Epithelial cell of proximal tubule (primary cell): Measurements from ENCODE around the gene NUDT1. TPM values are rescaled to one million over a fixed set of nuclear protein-coding genes. Genes with fewer than 3 reads are reported as not detected.

Experiments used
- DNase-seq: peaks from one replicate; pipeline ENCODE4 v3.0.0-alpha.2; 2011; ENCODE audit warnings: low read depth
- H3K4me3 ChIP-seq: 2 replicates; pipeline ENCODE4 v1.5.1; 2011; ENCODE audit warnings: low read depth, mild to moderate bottlenecking, low read length
- total RNA-seq: library from RNA; depleted of rRNA; stranded (reverse); fragments of >200 nt; gene quantifications from 2 replicates; pipeline ENCODE4 v1.2.3, GENCODE V29; 2015
- TF ChIP-seq, protein P1 (sequence below): conservative IDR thresholded peaks from 2 replicates; pipeline ENCODE4 v1.5.1; 2012; ENCODE audit warnings: low read depth, mild to moderate bottlenecking, low read length

Gene NUDT1
- total RNA-seq, 1 donor from 2014 or later = 39.1 TPM

- H3K4me3 ChIP-seq = no peak overlapping the region
- DNase-seq = no peak
- TF ChIP-seq, protein P1, sequence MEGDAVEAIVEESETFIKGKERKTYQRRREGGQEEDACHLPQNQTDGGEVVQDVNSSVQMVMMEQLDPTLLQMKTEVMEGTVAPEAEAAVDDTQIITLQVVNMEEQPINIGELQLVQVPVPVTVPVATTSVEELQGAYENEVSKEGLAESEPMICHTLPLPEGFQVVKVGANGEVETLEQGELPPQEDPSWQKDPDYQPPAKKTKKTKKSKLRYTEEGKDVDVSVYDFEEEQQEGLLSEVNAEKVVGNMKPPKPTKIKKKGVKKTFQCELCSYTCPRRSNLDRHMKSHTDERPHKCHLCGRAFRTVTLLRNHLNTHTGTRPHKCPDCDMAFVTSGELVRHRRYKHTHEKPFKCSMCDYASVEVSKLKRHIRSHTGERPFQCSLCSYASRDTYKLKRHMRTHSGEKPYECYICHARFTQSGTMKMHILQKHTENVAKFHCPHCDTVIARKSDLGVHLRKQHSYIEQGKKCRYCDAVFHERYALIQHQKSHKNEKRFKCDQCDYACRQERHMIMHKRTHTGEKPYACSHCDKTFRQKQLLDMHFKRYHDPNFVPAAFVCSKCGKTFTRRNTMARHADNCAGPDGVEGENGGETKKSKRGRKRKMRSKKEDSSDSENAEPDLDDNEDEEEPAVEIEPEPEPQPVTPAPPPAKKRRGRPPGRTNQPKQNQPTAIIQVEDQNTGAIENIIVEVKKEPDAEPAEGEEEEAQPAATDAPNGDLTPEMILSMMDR = no peak
Measured at GRCh38 chr7:2287745-2288144, 45.7 kb downstream of the NUDT1 start.

DNA sequence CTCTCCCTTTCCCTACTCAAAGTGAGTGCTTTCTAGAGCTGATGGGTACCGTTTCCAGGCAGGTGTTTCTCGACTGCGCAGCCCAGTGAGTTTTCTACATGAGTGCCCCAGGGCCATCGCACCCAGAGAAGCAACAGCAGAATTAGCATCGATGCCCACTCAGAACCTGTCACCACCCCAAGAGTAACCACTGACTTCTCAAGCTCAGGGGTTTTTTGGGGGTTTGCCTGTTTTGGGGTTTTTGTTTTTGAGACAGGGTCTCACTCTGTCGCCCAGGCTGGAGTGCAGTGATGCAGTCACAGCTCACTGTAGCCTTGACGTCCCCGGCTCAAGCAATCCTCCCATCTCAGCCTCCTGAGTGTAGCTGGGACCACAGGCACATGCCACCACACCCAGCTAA, 46.5 kb downstream of the NUDT1 start:
- TF ChIP-seq, protein P1 = no peak
- DNase-seq = no peak
- no peak overlapping the region for H3K4me3 ChIP-seq

GRCh38 chr7:2289111-2289586, 47.1 kb downstream of the NUDT1 start:
- TF ChIP-seq, protein P1 = no peak
- no peak overlapping the region for H3K4me3 ChIP-seq
- DNase-seq = no peak

DNA sequence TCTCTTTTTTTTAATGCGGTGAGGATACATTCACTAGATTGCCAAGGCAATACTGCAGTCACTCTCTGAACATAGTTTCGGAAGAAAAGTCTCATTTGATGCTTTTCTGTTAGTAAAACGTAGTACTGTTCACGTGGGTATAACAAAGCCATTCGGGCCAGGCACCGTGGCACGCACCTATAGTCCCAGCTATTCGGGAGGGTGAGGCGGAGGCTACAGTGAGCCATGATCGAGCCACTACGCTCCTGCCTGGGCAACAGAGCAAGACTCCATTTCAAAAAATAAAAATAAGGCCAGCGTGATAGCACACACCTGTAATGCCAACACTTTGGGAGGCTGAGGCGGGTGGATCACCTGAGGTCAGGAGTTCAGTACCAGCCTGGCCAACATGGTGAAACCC, 47.6 kb downstream of the NUDT1 start:
- no peak for DNase-seq
- H3K4me3 ChIP-seq = no peak overlapping the region
- TF ChIP-seq, protein P1 = no peak

GRCh38 chr7:2290877-2291276, 48.9 kb downstream of the NUDT1 start:
- no peak for DNase-seq
- TF ChIP-seq, protein P1 = no peak
- no peak overlapping the region for H3K4me3 ChIP-seq

DNA sequence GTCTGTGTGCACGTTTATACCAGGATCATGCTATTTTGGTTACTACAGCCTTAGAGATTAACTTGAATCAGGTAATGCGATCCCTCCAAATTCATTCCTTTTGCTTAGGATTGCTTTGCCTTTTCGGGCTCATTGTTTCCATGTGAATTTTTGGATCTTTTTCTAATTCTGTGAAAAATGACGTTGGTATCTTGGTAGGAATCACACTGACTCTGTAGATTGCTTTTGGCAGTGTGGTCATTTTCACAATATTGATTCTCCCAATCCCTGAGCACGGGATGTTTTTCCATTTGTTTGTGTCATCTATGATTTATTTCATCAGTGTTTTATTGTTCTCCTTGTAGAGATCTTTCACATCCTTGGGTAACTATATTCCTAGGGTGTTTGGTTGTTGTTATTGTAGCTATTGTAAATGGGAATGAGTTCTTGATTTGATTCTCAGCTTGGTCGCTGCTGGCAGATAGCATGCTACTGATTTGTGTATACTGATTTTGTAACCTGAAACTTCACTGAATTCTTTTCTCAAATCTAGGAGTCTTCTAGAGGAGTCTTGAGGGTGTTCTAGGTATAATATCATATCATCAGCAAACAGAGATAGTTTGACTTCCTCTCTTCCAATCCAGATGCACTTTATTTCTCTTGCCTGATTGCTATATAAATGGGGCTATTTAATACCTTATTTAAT, 54.1 kb downstream of the NUDT1 start:
- H3K4me3 ChIP-seq = no peak overlapping the region
- TF ChIP-seq, protein P1 = no peak
- DNase-seq = no peak

- no peak for DNase-seq
- no peak overlapping the region for H3K4me3 ChIP-seq
- TF ChIP-seq, protein P1 = no peak
Measured at GRCh38 chr7:2296832-2297231, 54.8 kb downstream of the NUDT1 start.
